GM21367 (cell line): Measurements from ENCODE around the gene MYEOV.

ENCODE experiments used
- ATAC-seq: cut with Tn5 transposase; IDR thresholded peaks from one replicate; pipeline ENCODE4 v1.9.1; 2021; ENCODE audit not compliant: unreplicated experiment

The MYEOV gene

DNA sequence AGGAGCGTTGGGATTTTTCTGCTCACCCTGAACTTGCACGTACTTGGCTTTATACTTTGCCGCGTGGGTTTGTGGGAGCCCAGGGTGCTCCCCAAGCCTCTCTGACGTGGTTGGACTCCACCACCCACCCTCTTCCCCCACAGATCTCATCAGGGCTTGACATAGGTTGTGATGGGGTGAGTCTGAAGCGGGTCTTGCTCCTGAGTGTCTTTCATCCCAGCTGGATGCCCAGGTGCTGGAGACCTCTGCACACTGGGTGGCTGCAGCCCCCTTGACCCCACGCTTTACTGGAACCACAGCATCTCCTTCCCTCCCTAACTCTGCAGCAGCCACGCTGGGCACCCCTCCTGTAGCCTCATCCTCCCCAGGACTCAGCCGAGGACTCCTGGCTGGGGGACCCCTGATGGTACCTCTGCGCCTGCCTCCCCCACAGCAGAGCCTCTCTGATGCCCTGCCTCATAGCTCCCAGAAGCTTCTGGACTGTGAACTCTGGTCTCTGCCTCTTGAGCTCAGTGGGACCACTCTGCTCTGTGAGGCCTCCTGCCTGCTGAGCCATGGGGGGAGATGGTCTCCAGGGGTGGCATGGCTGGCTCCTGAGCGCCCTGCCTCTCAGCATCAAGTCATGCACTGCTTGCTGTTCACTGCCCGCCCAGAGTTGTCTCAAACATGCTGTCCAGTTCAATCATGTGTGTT is 45.2 kb downstream of the MYEOV start:
- ATAC-seq = no peak

DNA sequence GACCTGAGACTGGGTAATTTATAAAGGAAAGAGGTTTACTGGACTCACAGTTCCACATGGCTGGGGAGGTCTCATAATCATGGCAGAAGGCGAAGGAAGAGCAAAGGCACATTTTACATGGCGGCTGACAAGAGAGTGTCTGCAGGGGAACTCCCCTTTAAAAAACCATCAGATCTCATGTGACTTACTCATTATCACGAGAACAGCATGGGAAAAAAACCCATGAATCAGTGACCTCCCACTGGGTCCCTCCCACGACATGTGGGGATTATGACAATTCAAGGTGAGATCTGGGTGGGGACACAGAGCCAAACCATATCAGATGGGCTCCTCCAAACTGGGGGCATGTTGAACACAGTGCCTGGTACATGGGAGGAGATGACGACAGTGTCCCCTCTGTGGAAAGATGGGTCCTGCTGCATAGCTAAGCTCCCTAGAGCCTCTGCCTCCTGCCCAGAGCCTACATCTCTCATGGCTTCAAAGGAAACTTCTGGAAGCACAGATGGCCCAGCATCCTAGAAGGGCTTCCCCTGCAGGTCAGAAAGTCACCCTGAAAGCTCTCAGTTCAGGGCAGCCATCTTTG is 46.1 kb downstream of the MYEOV start:
- ATAC-seq = no peak

GRCh38 chr11:69342588-69343330 is 48.8 kb downstream of the MYEOV start:
- no peak for ATAC-seq

GRCh38 chr11:69343401-69344321 is 49.7 kb downstream of the MYEOV start:
- ATAC-seq = no peak

GRCh38 chr11:69344570-69345145 is 50.7 kb downstream of the MYEOV start:
- ATAC-seq = no peak
